Measurements from ENCODE around the gene UBE2I.

The UBE2I gene

DNA sequence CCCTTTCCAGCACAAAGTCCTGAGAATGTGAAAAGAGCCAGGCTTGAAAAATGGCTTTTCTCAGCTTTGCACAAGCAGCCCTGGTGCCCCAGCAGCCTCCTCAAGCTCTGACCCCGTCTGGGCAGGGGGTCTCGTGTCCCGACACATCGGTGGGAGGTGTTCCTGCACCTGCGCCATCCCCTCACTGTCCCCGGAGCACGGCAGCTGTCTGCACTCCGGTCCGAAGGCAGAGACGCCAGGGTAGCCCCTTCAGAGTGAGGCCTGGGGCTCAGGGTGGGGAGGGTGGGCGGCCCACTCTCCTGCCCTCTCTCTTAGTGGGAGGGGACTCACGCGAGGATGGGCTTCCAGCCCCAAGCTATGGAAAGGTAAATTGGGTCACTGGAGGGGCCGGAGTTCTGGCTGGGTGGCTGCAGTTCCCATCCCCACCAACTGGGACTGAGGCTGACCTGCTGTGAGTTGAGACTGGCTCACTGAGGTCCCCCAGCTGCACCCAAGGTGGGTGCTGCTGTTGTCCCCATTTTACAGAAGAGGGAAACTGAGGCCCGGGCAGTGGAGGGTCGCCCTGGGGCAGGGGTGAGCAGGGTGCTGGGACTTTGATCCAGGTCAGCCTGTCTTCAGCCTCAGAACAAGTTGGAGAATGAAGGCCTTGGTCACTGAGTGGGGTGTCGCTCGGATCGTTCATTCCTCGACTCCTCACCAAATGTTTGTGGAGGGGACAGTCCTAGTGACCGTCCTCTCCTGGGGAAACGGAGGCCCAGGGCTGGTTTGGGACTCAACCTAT is 21.7 kb downstream of the UBE2I start:
- DNase-seq: no peak

DNA sequence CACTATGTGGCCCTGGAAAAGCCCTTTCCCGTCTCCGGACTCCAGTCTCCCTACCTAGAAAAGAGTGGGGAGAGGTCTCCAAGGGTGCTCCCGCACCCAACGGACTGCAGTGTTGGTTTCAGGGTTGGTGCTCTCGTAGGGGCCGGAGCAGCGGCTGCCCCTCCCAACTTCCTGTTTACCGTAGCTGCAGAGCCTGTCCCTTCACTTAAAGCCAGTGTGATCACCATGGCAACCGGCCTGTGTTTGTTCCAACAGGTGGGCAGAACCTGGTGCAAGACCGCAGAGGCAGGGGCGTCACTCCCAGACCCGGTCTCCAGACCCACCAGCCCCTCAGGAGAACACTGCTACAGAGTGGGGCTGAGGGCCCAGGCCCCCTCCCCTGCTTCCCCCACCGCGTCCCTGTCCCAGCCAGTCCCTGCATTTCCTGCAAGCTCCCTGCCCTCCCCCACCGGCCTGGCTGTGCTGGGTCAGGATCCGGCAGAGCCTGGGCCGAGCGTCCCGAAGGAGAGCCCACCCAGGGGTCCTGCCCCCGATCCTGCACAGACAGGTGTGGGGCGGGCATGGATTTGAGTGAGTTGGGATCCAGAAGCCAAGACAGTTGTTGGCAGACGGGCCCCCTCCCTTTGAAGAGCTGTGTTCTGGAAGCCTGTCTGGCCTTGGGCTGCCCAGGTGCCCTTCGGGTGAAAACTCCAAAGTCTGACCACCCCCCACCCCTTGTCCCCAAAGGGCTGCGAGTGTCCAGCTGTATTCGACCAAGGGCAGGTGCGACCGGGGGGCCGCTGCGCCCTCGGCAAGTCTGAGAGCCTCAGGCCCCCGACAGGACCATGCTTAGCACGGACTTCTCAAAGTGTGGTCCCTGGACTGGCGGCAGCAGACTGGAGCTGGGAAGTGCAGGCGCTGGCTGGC is 22.5 kb downstream of the UBE2I start:
- DNase-seq: peak; percentile 16

DNA sequence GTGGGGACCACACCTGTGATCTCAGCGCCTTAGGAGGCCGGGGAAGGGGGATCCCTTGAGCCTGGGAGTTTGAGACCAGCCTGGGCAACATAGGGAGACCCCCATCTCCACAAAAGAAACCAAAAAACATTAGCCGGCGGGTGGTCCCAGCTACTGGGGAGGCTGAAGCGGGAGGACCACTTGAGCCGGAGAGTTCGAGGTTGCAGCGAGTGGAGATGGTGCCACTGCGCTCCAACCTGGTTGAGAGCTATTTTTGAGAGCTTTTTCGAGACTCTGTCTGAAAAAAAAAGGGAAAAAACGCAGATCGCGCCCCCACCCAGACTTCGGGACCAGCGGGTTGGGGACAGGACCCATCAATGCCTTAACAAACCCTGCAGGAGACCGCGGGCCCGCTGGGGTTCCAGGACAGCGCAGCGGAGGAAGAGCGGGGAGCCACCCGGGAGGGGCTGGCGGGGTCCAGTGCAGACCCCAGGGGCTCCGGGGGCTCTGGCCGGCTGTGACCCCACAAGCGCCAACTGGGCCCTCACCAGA is 23.2 kb downstream of the UBE2I start:
- DNase-seq: no peak

DNA sequence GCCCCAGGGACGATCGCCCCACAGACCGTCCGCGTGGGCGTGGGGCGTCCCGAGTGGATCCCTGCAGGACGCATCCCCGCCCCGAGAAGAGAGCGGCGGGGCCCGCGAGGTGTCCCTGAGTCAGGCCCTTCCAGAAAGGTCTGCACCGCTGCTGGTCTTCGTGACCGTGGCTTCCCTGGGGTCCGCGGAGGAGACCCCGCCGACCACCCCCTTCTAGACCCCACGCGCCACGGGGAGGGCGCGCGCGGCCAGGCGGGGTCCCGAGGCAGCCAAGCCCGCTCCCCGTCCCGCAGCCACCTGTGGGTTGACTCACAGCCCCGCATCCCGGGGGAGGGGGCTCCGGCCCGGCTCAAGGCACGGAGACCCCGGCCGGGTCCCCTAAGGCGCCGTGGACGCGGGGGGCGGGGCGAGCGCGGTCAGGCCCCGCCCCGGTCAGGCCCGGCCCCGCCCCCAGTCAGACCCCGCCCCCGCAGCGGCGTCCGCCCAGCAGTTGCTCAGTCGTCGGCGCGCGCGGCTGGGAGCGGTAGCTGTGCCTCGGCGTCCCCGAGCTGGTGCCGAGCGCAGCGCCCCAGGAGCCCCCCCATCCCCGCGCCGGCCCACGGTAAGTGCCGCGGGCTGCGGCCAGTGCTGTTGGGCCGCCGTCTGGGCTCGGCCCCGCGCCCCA is 23.8 kb downstream of the UBE2I start, which contains the start of gene BAIAP3:
Gene BAIAP3, plus strand, starts transcription at position 497 of the 664 bp plus-strand sequence. CDS start 4,905 bp downstream, outside the sequence.
- DNase-seq: peak; percentile 27

DNA sequence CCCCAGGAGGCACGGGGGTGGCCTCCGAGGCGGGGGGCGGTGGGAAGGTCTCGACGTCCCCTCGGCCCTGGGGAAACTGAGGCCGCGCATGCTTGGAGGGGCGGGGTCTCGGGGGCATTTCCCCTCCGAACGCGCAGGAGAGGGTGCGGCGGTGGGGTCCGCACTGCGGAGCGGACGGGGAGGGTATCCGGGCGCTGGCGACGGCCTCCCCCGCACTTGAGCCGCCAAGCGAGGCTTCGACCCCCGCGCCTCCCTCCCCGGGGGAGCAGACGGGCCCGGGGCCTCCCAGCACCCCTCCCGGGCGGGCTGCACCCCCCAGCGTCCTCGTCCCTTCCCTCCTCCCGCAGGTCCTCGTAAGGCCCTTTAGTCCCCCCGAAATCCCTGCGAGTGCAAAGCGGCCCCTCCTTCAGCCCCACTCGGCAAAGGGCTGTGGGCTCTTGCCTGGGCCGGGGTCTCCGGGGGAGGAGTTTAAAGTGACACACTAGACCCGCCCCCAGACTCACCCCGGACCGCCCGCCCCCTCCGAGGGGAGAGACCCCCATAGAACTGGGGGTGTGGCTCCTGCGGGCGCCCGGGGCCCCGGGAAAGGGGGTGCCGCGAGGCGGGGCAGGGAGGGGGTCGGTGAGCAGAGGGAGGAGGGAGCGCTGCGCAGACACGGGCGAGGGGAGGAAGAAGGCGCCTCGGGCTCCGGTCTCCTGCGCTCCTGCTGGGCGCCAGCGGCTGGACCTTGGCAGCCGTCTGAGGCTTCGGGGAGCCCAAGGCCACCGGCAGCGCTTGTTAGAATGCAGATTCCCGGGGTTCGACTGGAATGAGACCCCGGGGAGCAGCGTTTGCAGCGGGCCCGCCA is 24.6 kb downstream of the UBE2I start:
- no peak for DNase-seq

DNA sequence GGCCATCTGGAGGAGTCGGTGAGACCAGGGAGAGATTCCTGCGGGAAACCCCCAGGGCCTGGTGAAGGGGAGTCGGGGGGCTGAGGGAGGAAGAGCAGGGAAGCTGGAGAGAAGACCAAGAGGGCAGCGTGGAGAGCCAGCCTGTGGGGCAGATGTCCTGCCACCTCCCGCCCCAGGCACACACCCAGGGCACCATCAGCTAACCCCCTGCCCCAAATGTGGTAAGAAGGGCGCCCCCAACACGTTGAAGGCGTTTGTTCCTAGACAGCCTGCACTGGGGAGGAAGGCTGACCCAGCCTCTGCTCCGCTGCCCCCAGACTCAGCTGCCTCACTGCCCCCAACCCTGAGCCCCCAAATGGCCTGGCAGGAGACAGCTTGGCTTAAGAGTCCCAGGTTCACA is 25.3 kb downstream of the UBE2I start:
- no peak for DNase-seq

DNA sequence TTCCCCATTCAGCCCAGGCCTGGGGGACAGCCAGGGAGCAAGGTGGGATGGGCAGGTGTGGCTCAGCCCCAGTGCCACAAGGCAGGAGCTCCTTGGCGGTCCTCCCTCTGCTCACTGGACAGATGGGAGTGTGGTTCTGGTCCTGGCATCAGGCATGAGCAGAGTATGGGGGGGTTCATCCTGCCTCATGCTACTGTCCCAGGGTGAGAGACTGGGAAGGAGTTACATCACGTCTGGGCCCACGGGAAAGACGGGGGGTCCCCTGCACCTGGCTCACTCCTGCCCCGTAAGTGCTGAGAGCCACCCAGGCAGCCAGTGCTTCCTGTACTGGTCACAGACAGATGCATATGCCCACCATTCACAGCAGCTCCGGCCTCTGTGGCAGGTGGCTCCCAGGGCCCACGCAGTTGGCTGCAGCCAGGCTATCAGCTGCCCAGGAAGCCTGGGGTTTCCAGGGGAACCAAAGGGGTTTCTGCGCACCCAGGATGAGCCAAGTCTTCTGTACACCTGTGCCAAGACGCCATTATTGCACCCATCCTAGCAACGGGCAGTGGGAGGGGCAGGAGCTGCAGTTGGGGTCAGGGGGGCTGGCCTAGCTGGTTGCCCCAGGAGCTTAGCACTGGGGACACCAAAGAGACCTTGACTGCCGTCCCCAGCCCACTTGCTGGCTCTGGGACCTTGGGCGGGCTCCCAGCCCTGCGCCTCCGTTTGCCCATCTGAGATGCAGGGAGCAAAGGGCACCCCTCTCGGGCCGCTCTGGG is 26.0 kb downstream of the UBE2I start:
- no peak for DNase-seq

DNA sequence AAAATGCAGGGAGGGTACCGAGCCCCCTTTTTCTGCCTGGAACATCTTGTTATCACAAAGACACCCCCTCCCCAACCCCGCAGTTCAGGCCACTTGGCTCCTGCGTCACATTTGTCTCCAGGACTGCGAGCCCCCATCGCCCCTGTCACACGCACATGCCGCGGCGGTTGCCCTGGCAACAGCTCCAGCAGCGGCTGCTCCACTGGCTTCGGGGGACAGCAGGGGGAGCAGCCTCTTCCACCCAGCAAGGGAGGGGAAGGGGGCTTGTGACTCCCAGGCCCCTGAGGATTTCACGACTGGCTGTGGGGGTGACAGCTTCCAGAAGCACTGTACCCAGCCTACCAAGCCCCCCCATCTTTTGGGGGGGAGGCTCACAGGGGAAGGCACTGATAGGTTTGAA is 26.6 kb downstream of the UBE2I start:
- no peak for DNase-seq

DNA sequence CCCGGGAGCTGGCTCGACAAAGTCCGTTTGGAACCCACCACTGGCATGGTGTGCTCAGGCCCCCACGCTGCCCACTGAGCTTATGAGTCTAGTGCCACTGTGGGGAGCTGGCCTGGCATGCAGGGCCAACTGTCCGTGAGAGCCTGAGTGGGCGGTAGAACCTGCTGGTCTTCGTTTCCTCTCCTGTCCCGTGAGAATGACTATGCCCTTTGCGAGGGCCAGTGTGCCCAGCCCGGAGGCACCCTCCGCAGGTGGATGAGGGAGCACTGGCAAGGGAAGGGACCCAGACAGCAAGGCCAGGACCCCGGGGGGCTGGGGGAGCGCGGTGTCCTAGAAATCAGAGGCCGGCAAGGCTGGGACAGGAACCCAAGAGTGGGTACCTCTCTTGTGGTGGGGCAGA is 27.2 kb downstream of the UBE2I start:
- DNase-seq: no peak

DNA sequence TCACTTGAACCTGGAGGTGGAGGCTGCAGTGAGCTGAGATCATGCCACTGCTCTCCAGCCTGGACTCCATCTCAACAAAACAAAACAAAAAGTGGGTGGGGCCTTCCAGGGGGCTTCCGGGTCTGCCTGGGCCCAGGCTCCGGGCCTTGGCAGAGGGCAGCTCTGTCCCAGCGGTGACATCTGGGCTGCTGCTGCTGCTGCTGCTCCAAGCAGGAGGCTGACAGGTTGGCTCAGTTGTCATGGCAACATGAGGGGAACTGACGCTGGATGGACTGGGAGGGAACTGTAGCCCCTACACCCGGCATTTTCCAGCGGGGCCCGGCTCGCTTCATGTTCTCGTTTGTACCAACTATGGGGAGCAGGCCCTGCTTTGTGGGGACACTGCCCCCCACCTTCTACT is 28.1 kb downstream of the UBE2I start:
- DNase-seq: no peak

DNA sequence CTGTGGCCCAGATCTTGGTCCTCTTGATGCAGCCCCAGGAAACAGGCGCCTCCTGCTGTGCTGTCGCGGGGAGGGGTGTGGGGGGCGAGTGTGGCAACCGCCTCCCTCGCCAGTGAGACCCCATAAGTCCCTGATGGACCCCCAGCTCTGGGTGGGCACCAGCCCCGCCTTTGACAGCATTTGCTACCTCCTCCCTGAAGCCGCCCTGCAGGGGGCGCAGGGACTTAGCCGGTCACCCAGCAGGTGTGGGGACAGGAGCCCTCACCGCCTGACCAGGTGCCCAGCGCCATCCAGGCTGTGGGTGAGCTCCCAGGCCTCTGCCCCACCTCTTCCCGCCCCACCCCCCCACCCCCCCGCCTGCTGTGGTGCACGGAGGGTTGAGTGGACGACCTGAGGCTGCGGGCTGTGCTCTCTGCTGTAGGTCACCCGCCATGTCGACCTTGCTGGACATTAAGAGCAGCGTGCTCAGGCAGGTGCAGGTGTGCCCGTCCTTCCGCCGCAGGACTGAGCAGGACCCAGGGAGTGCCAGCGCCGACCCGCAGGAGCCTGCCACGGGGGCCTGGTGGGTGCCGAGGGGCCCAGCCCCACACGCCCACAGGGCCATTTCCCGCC is 28.8 kb downstream of the UBE2I start:
- no peak for DNase-seq

DNA sequence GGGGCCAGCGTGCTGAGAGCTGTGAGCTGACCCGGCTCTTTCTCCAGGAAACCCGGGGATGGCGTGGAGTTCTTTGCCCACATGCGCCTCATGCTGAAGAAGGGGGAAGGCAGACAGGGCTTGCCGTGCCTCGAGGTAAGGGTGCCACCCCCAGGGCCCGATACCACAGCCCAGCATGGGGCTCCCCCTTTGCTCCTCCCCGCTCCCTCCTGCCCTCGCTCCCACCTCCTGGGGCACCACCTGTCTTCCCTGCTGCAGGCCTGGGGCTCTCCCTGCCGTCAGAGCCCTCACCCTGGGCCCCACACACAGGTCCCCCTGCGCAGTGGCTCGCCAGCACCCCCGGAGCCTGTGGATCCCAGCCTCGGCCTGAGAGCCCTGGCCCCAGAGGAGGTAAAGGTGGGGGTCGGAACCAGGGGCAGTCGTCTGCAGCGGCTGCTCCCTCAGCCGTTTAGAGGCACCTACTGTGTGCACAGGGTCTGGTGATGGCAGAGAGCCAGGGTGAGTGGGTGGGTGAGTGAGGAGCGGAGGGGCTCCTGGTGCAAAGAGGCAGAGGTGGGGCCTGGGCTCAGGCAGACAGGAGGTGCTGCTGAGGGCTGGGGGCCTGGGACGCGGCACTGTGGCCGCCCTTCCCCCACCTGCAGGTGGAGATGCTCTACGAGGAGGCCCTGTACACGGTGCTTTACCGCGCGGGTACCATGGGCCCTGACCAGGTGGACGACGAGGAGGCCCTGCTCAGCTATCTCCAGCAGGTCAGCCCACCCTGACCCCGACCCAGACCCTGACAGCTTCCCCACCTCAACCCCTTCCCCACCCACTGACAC is 29.6 kb downstream of the UBE2I start:
- DNase-seq: no peak

DNA sequence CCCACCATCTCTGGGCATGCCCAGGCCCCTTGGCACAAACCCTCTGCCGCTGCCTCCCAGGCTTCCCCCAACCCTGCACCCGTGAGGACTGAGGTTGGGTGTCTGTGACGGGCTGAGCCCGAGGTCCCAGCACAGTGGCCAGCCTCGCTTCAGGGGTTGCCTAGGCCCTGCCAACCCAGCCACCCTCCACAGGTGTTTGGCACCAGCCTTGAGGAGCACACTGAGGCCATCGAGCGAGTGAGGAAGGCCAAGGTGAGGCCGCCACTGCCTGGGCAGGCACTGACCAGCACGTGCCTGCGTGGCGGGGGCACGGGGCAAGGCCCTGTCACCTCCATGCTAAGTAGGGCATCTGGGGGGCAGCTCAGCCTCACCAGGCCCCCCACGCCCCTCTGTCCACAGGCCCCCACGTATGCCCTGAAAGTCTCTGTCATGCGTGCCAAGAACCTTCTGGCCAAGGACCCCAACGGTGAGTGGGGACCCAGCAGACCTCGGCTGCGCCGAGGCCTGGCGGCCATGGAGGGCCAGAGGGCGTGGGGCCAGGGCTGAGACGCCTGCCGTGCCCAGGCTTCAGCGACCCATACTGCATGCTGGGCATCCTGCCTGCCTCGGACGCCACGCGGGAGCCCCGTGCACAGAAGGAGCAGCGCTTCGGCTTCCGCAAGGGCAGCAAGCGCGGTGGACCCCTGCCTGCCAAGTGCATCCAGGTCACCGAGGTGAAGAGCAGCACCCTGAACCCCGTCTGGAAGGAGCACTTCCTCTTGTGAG is 31.5 kb downstream of the UBE2I start:
- DNase-seq: no peak

DNA sequence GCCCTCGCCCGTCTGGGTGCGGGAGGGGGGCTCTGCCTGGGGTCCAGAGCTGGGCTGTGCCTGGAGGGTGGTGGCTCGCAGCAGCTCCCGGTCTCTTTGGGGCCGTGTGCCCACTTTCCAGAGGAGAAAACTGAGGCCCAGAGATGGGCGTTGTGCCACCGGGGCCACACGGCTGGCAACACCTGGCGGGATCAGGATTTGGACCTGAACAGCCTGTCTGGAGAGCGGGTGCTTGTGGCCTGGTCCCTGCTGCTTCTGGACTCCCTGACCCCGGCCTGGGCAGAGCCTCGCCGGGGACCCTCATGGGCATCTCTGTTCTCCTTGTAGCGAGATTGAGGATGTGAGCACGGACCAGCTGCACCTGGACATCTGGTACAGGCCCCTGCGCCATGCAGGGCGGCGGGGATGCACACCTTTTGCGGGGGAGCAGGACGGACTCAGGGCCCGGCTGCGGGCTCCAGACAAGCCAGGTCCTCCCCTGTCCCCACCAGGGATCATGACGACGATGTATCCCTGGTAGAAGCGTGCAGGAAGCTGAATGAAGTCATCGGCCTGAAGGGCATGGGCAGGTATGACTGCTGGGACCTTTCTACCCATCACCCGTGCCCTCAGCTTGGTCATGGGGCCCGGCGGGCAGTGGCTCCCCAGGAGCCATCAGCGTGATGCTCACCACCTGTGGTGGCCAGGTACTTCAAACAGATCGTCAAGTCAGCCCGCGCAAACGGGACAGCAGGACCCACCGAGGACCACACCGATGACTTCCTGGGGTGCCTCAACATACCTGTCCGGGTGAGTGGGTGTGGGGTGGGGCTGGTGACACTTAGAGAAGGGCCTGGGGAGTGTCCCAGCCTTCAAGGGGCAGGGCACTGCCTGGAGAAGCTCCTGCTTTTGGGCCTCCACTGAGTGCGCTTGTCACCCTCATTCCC is 32.3 kb downstream of the UBE2I start:
- no peak for DNase-seq

DNA sequence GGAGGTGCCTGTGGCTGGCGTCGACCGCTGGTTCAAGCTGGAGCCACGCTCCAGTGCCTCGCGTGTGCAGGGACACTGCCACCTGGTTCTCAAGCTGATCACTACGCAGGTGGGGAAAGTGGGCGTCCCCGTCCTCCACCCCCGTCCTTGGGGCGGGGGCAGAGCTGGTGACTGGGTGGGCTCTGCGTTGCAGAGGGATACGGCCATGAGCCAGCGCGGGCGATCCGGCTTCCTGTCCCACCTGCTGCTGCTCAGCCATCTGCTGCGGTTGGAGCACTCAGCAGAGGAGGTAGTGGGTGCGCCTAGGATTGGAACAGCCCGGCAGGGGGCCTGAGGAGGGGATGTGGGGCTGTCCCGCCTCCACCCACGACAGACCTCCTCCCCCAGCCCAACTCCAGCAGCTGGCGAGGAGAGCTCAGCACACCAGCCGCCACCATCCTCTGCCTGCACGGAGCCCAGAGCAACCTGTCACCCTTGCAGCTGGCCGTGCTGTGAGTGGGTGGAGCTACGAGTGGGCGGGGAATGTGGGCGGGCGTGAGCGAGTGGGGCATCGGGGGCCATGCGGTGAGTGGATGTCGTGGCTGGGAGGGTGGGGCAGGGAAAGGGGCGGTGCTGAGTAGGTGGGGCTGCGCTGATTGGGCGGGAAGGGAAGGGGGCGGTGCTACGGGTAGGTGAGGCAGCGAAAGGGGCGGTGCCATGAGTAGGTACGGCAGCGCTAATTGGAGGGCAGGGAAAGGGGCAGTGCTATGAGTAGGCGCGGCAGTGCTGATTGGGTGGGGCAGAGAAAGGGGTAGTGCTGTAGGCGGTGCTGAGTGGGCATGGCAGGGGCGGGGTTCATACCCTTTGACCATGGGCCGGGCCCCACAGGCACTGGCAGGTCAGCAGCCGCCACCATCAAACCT is 33.3 kb downstream of the UBE2I start:
- peak; percentile 86 for DNase-seq

DNA sequence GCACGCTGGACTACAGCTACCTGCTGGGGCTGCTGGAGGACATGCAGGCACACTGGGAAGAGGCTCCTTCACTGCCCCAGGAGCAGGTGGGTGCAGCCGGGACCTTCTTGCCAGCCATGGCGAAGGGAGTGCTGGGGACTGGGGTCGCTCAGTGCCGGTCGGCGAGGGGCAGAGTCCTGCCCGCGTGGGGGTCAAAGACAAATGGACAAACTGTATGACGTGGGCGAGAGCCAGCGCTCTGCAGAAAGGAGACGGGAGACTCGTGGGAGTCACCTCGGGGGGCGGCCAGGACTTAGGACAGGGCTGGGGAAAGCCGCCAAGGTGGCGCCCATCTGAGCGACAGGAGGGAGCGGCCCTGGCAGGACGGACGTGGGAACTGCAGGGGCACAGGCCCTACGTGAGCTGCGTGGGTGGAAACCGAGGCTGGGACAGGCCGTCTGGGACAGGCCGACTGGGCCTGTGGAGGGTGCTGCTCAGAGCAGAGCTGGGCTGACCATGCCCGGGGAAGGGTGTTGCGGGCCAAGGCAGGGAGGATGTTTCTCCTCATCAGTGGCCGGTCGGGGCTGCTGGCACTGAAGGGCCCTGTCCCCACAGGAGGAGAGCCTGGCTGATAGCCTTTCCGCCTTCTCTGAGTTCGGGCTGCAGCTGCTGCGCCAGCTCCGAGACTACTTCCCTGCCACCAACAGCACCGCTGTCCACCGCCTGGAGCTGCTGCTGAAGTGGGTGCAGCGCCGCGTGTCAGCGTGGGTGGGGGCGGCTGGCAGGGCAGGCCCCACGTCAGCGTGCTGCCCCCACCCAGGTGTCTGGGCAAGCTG is 34.2 kb downstream of the UBE2I start:
- DNase-seq: no peak
